ENCODE data around the gene ZCCHC17.
"Not testable (repeated sequence)": the region's sequence is repeated elsewhere in the genome, so short reads cannot be mapped to it uniquely, and the experiment has no call there.

- not testable (repeated sequence) for TF ChIP-seq YY1 (IDR thresholded peaks at IDR 0.05; ENCODE audit: insufficient read depth, insufficient read length); ZNF274 (IDR thresholded peaks at IDR 0.05; ENCODE audit: low read depth, low read length)
These were observed 9.0 kb upstream of the ZCCHC17 start for GRCh38 chr1:31287791-31288190.

Data from NT2/D1 (cell line).